SK-N-SH (cell line): ENCODE data around the gene DENND2A. TPM values are rescaled to one million over a fixed set of nuclear protein-coding genes. Genes with fewer than 3 reads are reported as not detected.

Source experiments
- CTCF ChIA-PET: fragments of 300-600, 350-600 bp; formaldehyde crosslinking; extraction: SDS; loops from one replicate; lab custom pipeline; 2021; lab: Yijun Ruan, JAX
- POLR2A ChIA-PET: fragments of 350-600 bp; sonication (Branson Sonifier 250); formaldehyde crosslinking; extraction: SDS; loops from one replicate; lab custom pipeline; 2020; ENCODE audit warnings: antibody characterized with exemption, inconsistent platforms; lab: Yijun Ruan, JAX
- DNase-seq: peaks from one replicate; pipeline ENCODE4 v3.0.0; 2012
- H2AFZ ChIP-seq: fragments of 200-600 bp; sonication (generic); 2 replicates; pipeline ENCODE4 v1.8.1; 2016; ENCODE audit warnings: antibody characterized with exemption, mild to moderate bottlenecking, low read depth
- H3F3A ChIP-seq: fragments of 200-600 bp; sonication (generic); replicated peaks from 2 replicates; pipeline ENCODE3; 2016; ENCODE audit warnings: antibody characterized with exemption, mild to moderate bottlenecking; ENCODE audit not compliant: insufficient read depth
- H3K27ac ChIP-seq, 2 experiments: fragments of 200-500 bp in 1 of 2; fragments of 200-600 bp in 1 of 2; sonication (Bioruptor generic) in 1 of 2; sonication (generic), shearing (Covaris generic) in 1 of 2; 2 replicates each; pipeline versions ENCODE4 v1.5.1 to v1.6.1; 2014 to 2016; ENCODE audit warnings: low read depth in 2 of 2, inconsistent platforms in 1 of 2, low read length in 1 of 2, mild to moderate bottlenecking in 1 of 2, mixed read lengths in 1 of 2
- H3K27me3 ChIP-seq: fragments of 200-600 bp; sonication (generic), shearing (Covaris generic); 2 replicates; pipeline ENCODE4 v1.6.1; 2016; ENCODE audit warnings: mixed run types; ENCODE audit not compliant: insufficient read depth
- H3K36me3 ChIP-seq, 2 experiments: fragments of 200-500 bp in 1 of 2; fragments of 200-600 bp in 1 of 2; sonication (Bioruptor generic) in 1 of 2; sonication (generic) in 1 of 2; replicated peaks in 1 of 2; 2 replicates each; pipeline versions ENCODE3 to v1.5.1; 2014 to 2016; ENCODE audit warnings: low read length in 1 of 2, mild to moderate bottlenecking in 1 of 2; ENCODE audit not compliant: insufficient read depth in 2 of 2, control insufficient read depth in 1 of 2
- H3K4me1 ChIP-seq, 2 experiments: fragments of 200-500 bp in 1 of 2; fragments of 200-600 bp in 1 of 2; sonication (Bioruptor generic) in 1 of 2; sonication (generic), shearing (Covaris generic) in 1 of 2; 2 replicates each; pipeline versions ENCODE4 v1.5.1 to v1.6.1; 2014 to 2016; ENCODE audit warnings: low read depth in 1 of 2, low read length in 1 of 2, mixed run types in 1 of 2; ENCODE audit not compliant: insufficient read depth in 2 of 2, control insufficient read depth in 1 of 2
- H3K4me2 ChIP-seq: fragments of 200-600 bp; sonication (generic), shearing (Covaris generic); 2 replicates; pipeline ENCODE4 v1.6.1; 2017; ENCODE audit warnings: mixed run types
- H3K4me3 ChIP-seq, 2 experiments: fragments of 200-500 bp in 1 of 2; fragments of 200-600 bp in 1 of 2; sonication (Bioruptor generic) in 1 of 2; sonication (generic), shearing (Covaris generic) in 1 of 2; 2 replicates each; pipeline versions ENCODE4 v1.5.1 to v1.8.1; 2014 to 2016; ENCODE audit warnings: low read depth in 2 of 2, inconsistent platforms in 1 of 2, low read length in 1 of 2, mild to moderate bottlenecking in 1 of 2, mixed read lengths in 1 of 2, moderate library complexity in 1 of 2
- H3K79me2 ChIP-seq: fragments of 200-600 bp; sonication (generic); 2 replicates; pipeline ENCODE4 v1.8.1; 2017; ENCODE audit warnings: mild to moderate bottlenecking; ENCODE audit not compliant: insufficient read depth
- H3K9ac ChIP-seq: fragments of 200-600 bp; sonication (generic); 2 replicates; pipeline ENCODE4 v1.6.1; 2017; ENCODE audit warnings: mixed run types
- H3K9me2 ChIP-seq: fragments of 200-600 bp; sonication (generic); 2 replicates; pipeline ENCODE4 v1.6.1; 2017; ENCODE audit warnings: mixed run types
- H3K9me3 ChIP-seq: fragments of 200-600 bp; sonication (generic); 2 replicates; pipeline ENCODE4 v1.6.1; 2017; ENCODE audit warnings: mixed run types, mild to moderate bottlenecking, moderate library complexity
- H4K20me1 ChIP-seq: fragments of 200-600 bp; sonication (generic); 2 replicates; pipeline ENCODE4 v1.6.1; 2017; ENCODE audit warnings: mild to moderate bottlenecking, mixed run types; ENCODE audit not compliant: insufficient read depth
- CTCF ChIP-seq: fragments of 200-600 bp; sonication (generic); IDR thresholded peaks from 2 replicates; pipeline ENCODE4 v1.6.1; 2017; ENCODE audit warnings: antibody characterized with exemption, mild to moderate bottlenecking, moderate library complexity
- EZH2phosphoT487 ChIP-seq: fragments of 200-600 bp; sonication (generic); IDR thresholded peaks from 2 replicates; pipeline ENCODE4 v1.6.1; 2017; ENCODE audit warnings: low read depth, mixed run types, mild to moderate bottlenecking, antibody characterized with exemption, moderate library complexity, borderline replicate concordance
- FOXJ3 ChIP-seq: sonication (generic); formaldehyde crosslinking; IDR thresholded peaks from 2 replicates; pipeline ENCODE4 v1.5.1; 2020; ENCODE audit warnings: mild to moderate bottlenecking, missing genetic modification reagents
- GABPA ChIP-seq: IDR thresholded peaks from 2 replicates; pipeline ENCODE4 v1.4.0; 2012; ENCODE audit warnings: low read depth, mild to moderate bottlenecking
- GATA2 ChIP-seq: sonication (generic); formaldehyde crosslinking; IDR thresholded peaks from 2 replicates; pipeline ENCODE4 v1.5.0; 2020; ENCODE audit warnings: mild to moderate bottlenecking, missing genetic modification reagents
- MEF2A ChIP-seq: IDR thresholded peaks from 2 replicates; pipeline ENCODE4 v1.4.0; 2012; ENCODE audit warnings: low read depth, borderline replicate concordance
- NFIC ChIP-seq: IDR thresholded peaks from 2 replicates; pipeline ENCODE4 v1.4.0; 2012; ENCODE audit warnings: borderline replicate concordance
- PBX3 ChIP-seq: IDR thresholded peaks from 2 replicates; pipeline ENCODE4; 2012
- RAD21 ChIP-seq: IDR thresholded peaks from 2 replicates; pipeline ENCODE4 v1.6.1; 2012; ENCODE audit warnings: mild to moderate bottlenecking, low read length
- REST ChIP-seq: IDR thresholded peaks from 2 replicates; pipeline ENCODE4 v1.6.1; 2012; ENCODE audit warnings: mild to moderate bottlenecking, low read depth, low read length, moderate library complexity
- RFX5 ChIP-seq: IDR thresholded peaks from 2 replicates; pipeline ENCODE4 v1.6.1; 2012; ENCODE audit warnings: mild to moderate bottlenecking, improper control_type of control experiment, low read length
- RXRA ChIP-seq: IDR thresholded peaks from 2 replicates; pipeline ENCODE4 v1.4.0; 2012; ENCODE audit warnings: low read depth, mild to moderate bottlenecking, borderline replicate concordance
- SIN3A ChIP-seq: IDR thresholded peaks from 2 replicates; pipeline ENCODE4 v1.6.1; 2012; ENCODE audit warnings: low read depth, mild to moderate bottlenecking, low read length, moderate library complexity, borderline replicate concordance
- SMC3 ChIP-seq: IDR thresholded peaks from 2 replicates; pipeline ENCODE4 v1.6.1; 2012; ENCODE audit warnings: low read depth, low read length, improper control_type of control experiment
- TEAD4 ChIP-seq: IDR thresholded peaks from 2 replicates; pipeline ENCODE4 v1.4.0; 2012; ENCODE audit warnings: mild to moderate bottlenecking, borderline replicate concordance; ENCODE audit not compliant: insufficient read depth
- USF1 ChIP-seq: IDR thresholded peaks from 2 replicates; pipeline ENCODE4 v1.4.0; 2012; ENCODE audit warnings: low read depth, borderline replicate concordance
- USF2 ChIP-seq: fragments of 150-350 bp; IDR thresholded peaks from 2 replicates; pipeline ENCODE4 v1.6.1; 2017; ENCODE audit warnings: antibody characterized with exemption, low read length, low read depth, borderline replicate concordance
- YY1 ChIP-seq: IDR thresholded peaks from 2 replicates; pipeline ENCODE4 v1.4.0; 2012; ENCODE audit warnings: low read depth, mild to moderate bottlenecking
- WGBS: methylation state at CpG from one replicate; pipeline ENCODE4 v1.1.6; 2017; ENCODE audit warnings: low lambda C conversion rate; 5-methylcytosine and 5-hydroxymethylcytosine counted together
- polyA plus RNA-seq, 3 experiments: library from polyadenylated mRNA; depleted of rRNA; stranded (reverse); fragments of >200 nt; gene quantifications; 2 replicates each; pipeline ENCODE4 v1.2.3, GENCODE V29; 2012
- TF ChIP-seq, protein P1 (sequence below): IDR thresholded peaks from 2 replicates; pipeline ENCODE4 v1.4.0; 2012; ENCODE audit warnings: low read depth, borderline replicate concordance
- TF ChIP-seq, protein P2 (sequence below): fragments of 150-350 bp; IDR thresholded peaks from 2 replicates; pipeline ENCODE4 v1.6.1; 2016; ENCODE audit warnings: mild to moderate bottlenecking, low read depth, low read length

The DENND2A gene
- polyA plus RNA-seq, 1 of the 3 experiments (the other 2 are of a cell fraction), result 3.5 TPM

DNA sequence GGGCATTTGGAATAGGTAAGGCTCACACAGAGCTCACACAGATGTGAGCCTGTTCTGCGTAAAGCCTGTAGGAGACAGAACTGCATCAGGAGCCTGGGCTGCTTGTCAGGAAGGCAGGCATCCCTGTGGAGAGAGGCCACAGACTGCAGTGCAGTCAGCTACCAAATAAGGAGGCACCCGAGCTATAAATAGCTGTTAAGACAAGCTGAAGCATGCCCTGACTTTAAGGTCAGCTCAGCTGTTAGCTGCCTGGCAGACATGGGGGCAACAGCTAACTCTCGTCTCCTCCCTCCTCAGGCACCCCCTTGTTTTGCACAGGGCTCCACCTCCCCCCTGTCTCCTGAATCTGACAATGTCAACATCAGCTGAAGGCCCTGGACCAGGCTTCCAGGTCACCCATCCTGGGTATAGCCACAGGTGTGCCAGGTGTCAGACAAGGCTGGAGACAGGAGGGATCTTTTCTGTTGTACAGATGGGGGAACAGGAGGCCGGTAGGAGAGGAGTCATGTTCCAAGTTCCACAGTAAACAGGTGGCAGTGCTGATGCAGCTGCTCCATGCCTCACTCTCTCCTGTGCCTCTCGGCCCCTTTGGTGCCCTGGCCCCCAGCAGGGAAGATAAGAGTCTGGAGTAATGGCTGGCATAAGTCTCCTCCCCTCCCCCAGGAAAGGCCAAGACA is 133.7 kb downstream of the DENND2A start:
- Histone ChIP-seq H4K20me1 (no peaks in the 10 kb centered on the region), H3K79me2 (no peaks in the 10 kb centered on the region), H3K4me2 (peak overlapping the region; percentile 45), H3K36me3 (no peaks in the 10 kb centered on the region), H3K9ac (no peak overlapping the region), H2AFZ (peak overlapping the region; percentile 49), H3K9me3 (no peaks in the 10 kb centered on the region), H3F3A (peaks cover 4% of the 10 kb centered on the region), H3K4me1 (peaks cover 3 to 12% of the 10 kb centered on the region in 2 experiments; a peak in 1 of 4 replicates), H3K27ac (peak overlapping the region in 1 of 2 experiments; percentile 40; a peak in 1 of 4 replicates), H3K27me3 (no peaks in the 10 kb centered on the region), H3K9me2 (no peaks in the 10 kb centered on the region), H3K4me3 (no peak overlapping the region; a peak in 1 of 4 replicates)
- ChIA-PET CTCF (interaction anchor here (1.1 to 5.1 kb wide), 9 partner anchors 9 to 162 kb away, joined by 3 to 39 read pairs (median 3); no protein-coding TSS in a partner anchor), POLR2A (interaction anchor here (0.9 kb wide), 1 partner anchor 11 kb away, joined by 3 read pairs; no protein-coding TSS in a partner anchor)
- 52% methylated on average over 5 of the region's 5 CpGs for WGBS
- DNase-seq, result no peak
- no peak for TF ChIP-seq YY1
- no peak for TF ChIP-seq USF1
- TF ChIP-seq RXRA, result no peak
- TF ChIP-seq GABPA, result no peak
- no peak for TF ChIP-seq EZH2phosphoT487
- TF ChIP-seq TEAD4, result no peak
- TF ChIP-seq, protein P1, sequence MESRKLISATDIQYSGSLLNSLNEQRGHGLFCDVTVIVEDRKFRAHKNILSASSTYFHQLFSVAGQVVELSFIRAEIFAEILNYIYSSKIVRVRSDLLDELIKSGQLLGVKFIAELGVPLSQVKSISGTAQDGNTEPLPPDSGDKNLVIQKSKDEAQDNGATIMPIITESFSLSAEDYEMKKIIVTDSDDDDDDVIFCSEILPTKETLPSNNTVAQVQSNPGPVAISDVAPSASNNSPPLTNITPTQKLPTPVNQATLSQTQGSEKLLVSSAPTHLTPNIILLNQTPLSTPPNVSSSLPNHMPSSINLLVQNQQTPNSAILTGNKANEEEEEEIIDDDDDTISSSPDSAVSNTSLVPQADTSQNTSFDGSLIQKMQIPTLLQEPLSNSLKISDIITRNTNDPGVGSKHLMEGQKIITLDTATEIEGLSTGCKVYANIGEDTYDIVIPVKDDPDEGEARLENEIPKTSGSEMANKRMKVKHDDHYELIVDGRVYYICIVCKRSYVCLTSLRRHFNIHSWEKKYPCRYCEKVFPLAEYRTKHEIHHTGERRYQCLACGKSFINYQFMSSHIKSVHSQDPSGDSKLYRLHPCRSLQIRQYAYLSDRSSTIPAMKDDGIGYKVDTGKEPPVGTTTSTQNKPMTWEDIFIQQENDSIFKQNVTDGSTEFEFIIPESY, result no peak
- 0 out of 2 replicates have a peak, but pooled peaks have one; percentile 15 for TF ChIP-seq CTCF
- no peak for TF ChIP-seq FOXJ3 (CRISPR knock-in tag)
- TF ChIP-seq REST, result no peak
- no peak for TF ChIP-seq RFX5
- no peak for TF ChIP-seq NFIC
- TF ChIP-seq MEF2A, result peak; percentile 81; the same call in 1 of the 2 replicates
- no peak for TF ChIP-seq SIN3A
- TF ChIP-seq USF2, result no peak
- TF ChIP-seq, protein P2, sequence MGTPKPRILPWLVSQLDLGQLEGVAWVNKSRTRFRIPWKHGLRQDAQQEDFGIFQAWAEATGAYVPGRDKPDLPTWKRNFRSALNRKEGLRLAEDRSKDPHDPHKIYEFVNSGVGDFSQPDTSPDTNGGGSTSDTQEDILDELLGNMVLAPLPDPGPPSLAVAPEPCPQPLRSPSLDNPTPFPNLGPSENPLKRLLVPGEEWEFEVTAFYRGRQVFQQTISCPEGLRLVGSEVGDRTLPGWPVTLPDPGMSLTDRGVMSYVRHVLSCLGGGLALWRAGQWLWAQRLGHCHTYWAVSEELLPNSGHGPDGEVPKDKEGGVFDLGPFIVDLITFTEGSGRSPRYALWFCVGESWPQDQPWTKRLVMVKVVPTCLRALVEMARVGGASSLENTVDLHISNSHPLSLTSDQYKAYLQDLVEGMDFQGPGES, result no peak
- TF ChIP-seq PBX3, result no peak
- TF ChIP-seq GATA2 (CRISPR knock-in tag), result no peak
- no peak for TF ChIP-seq SMC3
- peak; percentile 47 for TF ChIP-seq RAD21
